PFSK-1 (cell line): ENCODE results near the gene TNNI3.

Source experiments
- FOXP2 ChIP-seq: optimal IDR thresholded peaks from 2 replicates; pipeline ENCODE3; 2011; ENCODE audit warnings: borderline replicate concordance, control low read depth, inconsistent platforms; ENCODE audit not compliant: insufficient read depth; ENCODE audit errors: extremely low read length, extremely low read depth
- POLR2AphosphoS5 ChIP-seq: IDR thresholded peaks from 2 replicates; pipeline ENCODE4 v1.6.1; 2012; ENCODE audit warnings: low read depth, mild to moderate bottlenecking, control low read depth, low read length, moderate library complexity
- REST ChIP-seq, 2 experiments: IDR thresholded peaks; 2 replicates each; pipeline versions ENCODE4 v1.6.1 to v1.8.0; 2011 to 2012; ENCODE audit warnings: low read depth in 2 of 2, low read length in 2 of 2, control low read depth in 1 of 2, inconsistent platforms in 1 of 2, mild to moderate bottlenecking in 1 of 2, moderate library complexity in 1 of 2; ENCODE audit not compliant: insufficient read depth in 1 of 2
- SIN3A ChIP-seq: IDR thresholded peaks from 2 replicates; pipeline ENCODE4 v1.6.1; 2012; ENCODE audit warnings: mild to moderate bottlenecking, low read length, moderate library complexity, borderline replicate concordance; ENCODE audit not compliant: insufficient read depth
- TAF1 ChIP-seq: IDR thresholded peaks from 2 replicates; pipeline ENCODE4 v1.6.1; 2012; ENCODE audit warnings: low read length, control low read depth, borderline replicate concordance; ENCODE audit not compliant: insufficient read depth

The TNNI3 gene

GRCh38 chr19:55113570-55114039, 43.9 kb downstream of the TNNI3 start:
- TF ChIP-seq REST (IDR thresholded peaks at IDR 0.05; ENCODE audit: insufficient read depth in 1 of 2, low read depth in 2 of 2, low read length in 2 of 2) (no peak), FOXP2 (no peak), POLR2AphosphoS5 (no peak), TAF1 (no peak), SIN3A (no peak)

- TF ChIP-seq REST (IDR thresholded peaks at IDR 0.05; ENCODE audit: insufficient read depth in 1 of 2, low read depth in 2 of 2, low read length in 2 of 2) (no peak), TAF1 (no peak), FOXP2 (no peak), POLR2AphosphoS5 (no peak), SIN3A (no peak)
Observed at GRCh38 chr19:55112777-55113569, 44.6 kb downstream of the TNNI3 start.

- TF ChIP-seq REST (IDR thresholded peaks at IDR 0.05; ENCODE audit: insufficient read depth in 1 of 2, low read depth in 2 of 2, low read length in 2 of 2): no peak
- no peak for TF ChIP-seq FOXP2
- no peak for TF ChIP-seq TAF1
- TF ChIP-seq SIN3A: no peak
- no peak for TF ChIP-seq POLR2AphosphoS5
Observed at GRCh38 chr19:55112246-55112776, 45.2 kb downstream of the TNNI3 start.

- TF ChIP-seq SIN3A: no peak
- no peak for TF ChIP-seq TAF1
- TF ChIP-seq FOXP2: no peak
- TF ChIP-seq REST (IDR thresholded peaks at IDR 0.05; ENCODE audit: insufficient read depth in 1 of 2, low read depth in 2 of 2, low read length in 2 of 2): no peak
- TF ChIP-seq POLR2AphosphoS5: no peak
Observed at GRCh38 chr19:55111238-55111831, 46.2 kb downstream of the TNNI3 start.
